Uterus (tissue), 4 donors: Measurements from ENCODE around the gene TMEM59L. TPM values are rescaled to one million over a fixed set of nuclear protein-coding genes. Genes with fewer than 3 reads are reported as not detected.
"Not testable (repeated sequence)": the region's sequence is repeated elsewhere in the genome, so short reads cannot be mapped to it uniquely, and the experiment has no call there.

Experiments used
- DNase-seq, 2 donors: peaks; one replicate each; pipeline ENCODE4 v3.0.0-alpha.2; 2019 to 2020
- H3K27ac ChIP-seq, 2 donors: fragments of 200-600 bp; sonication (generic); 1 replicate in 1 of 2; 2 replicates in 1 of 2; pipeline ENCODE4 v1.5.1; 2016 to 2018
- H3K27me3 ChIP-seq, 2 donors: fragments of 200-600 bp; sonication (generic); one replicate each; pipeline ENCODE4 v1.5.1; 2018 to 2019; ENCODE audit warnings: control low read depth in 1 of 2
- H3K36me3 ChIP-seq, 2 donors: fragments of 200-600 bp; sonication (generic); one replicate each; pipeline ENCODE4 v1.5.1; 2019; ENCODE audit warnings: control low read depth in 1 of 2
- H3K4me1 ChIP-seq, 2 donors: fragments of 200-600 bp; sonication (generic); one replicate each; pipeline ENCODE4 v1.5.1; 2018 to 2019; ENCODE audit warnings: control low read depth in 1 of 2
- H3K4me3 ChIP-seq, 2 donors: fragments of 200-600 bp; sonication (generic); 1 replicate in 1 of 2; 2 replicates in 1 of 2; pipeline ENCODE4 v1.5.1; 2018 to 2019; ENCODE audit warnings: mild to moderate bottlenecking in 1 of 2
- H3K9me3 ChIP-seq, 2 donors: fragments of 200-600 bp; sonication (generic); one replicate each; pipeline ENCODE4 v1.5.1; 2019; ENCODE audit warnings: control low read depth in 1 of 2
- POLR2A ChIP-seq, 2 donors: fragments of 450-650 bp; IDR thresholded peaks; one replicate each; pipeline ENCODE4 v1.6.1; 2016; ENCODE audit warnings: antibody characterized with exemption in 2 of 2, mild to moderate bottlenecking in 1 of 2, moderate library complexity in 1 of 2
- intact Hi-C: fragments of 100-400 bp; cut with DNase I; formaldehyde crosslinking; loops from one replicate; pipeline ENCODE4 v1.15.1; 2023; ENCODE audit warnings: low total_unique reads
- total RNA-seq, 4 donors: library from RNA; depleted of rRNA in 3 of 4; stranded (reverse); fragments of >200 nt in 3 of 4; gene quantifications; one replicate each; pipeline versions ENCODE4 v1.1.0 to v1.2.4, GENCODE V29; 2014 to 2023
- TF ChIP-seq, protein P1 (sequence below), 4 experiments: fragments of 200-600 bp in 2 of 4; fragments of 450-650 bp in 2 of 4; sonication (generic) in 2 of 4; IDR thresholded peaks; one replicate each; pipeline ENCODE4 v1.5.1; 2016 to 2019; ENCODE audit warnings: antibody characterized with exemption in 4 of 4, mild to moderate bottlenecking in 2 of 4, moderate library complexity in 1 of 4
- donor health status: DM: yes; HTN: yes; CAD: no.

Gene TMEM59L
- total RNA-seq, 4 donors from 2014 or later, result 0.26 to 7.5 TPM; not detected in 2

DNA sequence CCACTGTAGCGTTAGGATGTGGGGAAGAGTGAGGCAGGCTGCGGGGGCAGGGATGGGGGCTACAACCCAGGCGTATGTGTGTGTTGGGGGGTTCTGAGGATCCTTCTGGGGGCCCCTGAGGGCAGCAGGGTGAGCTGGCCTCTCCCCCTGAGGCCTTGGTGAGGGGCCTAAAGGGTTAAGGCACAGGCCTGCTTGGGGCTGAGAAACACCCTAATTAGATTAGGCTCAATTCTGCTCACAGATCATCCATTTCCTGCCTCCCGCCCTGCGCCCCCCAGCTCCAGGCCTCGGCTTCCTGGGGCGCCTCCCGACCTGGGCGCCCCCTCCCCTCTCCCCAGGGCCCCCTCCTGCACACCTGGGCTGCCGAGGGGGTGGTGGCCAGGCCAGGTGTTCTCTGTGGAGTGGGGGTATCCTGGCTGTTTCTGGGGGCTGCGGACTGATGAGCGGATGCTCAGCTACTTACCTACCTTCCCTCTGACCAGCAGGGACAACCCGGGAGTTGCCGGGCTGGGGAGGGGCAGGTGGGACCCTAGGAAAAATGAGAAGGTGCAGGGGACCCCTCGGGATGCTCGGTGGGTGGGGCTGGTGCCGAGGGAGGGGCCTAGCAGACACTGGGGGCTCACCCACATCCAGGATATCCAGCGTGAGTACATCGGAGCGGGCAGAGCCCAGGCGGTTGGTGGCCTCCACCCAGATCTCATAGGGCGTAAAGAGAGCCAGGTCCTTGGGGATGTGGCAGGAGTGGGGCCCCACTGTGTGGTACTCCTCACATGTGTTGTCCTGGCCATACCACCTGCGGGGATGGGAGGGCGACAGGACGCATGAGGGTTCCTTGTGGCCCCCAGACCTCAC is 14.6 kb upstream of the TMEM59L start:
- DNase-seq, result no peak
- H3K4me1 ChIP-seq, result peaks cover 4 to 12% of the 10 kb centered on the region in 2 donors
- TF ChIP-seq POLR2A (IDR thresholded peaks at IDR 0.05), result no peak
- TF ChIP-seq, protein P1, sequence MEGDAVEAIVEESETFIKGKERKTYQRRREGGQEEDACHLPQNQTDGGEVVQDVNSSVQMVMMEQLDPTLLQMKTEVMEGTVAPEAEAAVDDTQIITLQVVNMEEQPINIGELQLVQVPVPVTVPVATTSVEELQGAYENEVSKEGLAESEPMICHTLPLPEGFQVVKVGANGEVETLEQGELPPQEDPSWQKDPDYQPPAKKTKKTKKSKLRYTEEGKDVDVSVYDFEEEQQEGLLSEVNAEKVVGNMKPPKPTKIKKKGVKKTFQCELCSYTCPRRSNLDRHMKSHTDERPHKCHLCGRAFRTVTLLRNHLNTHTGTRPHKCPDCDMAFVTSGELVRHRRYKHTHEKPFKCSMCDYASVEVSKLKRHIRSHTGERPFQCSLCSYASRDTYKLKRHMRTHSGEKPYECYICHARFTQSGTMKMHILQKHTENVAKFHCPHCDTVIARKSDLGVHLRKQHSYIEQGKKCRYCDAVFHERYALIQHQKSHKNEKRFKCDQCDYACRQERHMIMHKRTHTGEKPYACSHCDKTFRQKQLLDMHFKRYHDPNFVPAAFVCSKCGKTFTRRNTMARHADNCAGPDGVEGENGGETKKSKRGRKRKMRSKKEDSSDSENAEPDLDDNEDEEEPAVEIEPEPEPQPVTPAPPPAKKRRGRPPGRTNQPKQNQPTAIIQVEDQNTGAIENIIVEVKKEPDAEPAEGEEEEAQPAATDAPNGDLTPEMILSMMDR (IDR thresholded peaks at IDR 0.05), result no peak
- no peak overlapping the region for H3K27ac ChIP-seq
- peaks cover 2 to 9% of the 10 kb centered on the region in 2 donors for H3K27me3 ChIP-seq
- no peak overlapping the region for H3K4me3 ChIP-seq
- no peaks in the 10 kb centered on the region for H3K36me3 ChIP-seq
- intact Hi-C loops, result no loop called here
- H3K9me3 ChIP-seq, result no peaks in the 10 kb centered on the region

DNA sequence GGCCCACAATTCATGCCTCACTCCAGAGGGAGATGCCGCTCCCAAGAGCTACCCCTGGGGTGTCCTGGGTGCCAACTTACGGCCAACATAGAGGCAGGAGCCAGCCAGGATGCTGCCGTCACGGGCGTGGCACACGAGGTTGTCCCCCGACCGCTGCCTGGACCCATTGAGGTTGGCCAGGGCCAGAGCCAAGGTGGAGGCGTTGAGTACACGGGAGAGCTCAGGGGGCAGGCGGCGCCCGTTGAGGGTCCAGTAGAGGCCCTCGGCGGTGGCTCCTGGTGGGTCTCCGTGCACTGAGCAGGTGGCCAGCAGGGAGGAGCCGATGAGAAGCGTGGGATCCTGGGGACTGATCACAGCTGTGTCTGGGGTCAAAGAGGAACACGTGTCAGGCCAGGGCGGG is 13.2 kb upstream of the TMEM59L start:
- Histone ChIP-seq H3K4me1 (peaks cover 4 to 17% of the 10 kb centered on the region in 2 donors), H3K36me3 (no peaks in the 10 kb centered on the region), H3K9me3 (no peaks in the 10 kb centered on the region), H3K27me3 (peaks cover 9% of the 10 kb centered on the region in 2 donors), H3K4me3 (no peak overlapping the region), H3K27ac (no peak overlapping the region)
- intact Hi-C loops, result no loop called here
- TF ChIP-seq, protein P1 (IDR thresholded peaks at IDR 0.05), result no peak
- TF ChIP-seq POLR2A (IDR thresholded peaks at IDR 0.05), result no peak
- no peak for DNase-seq

DNA sequence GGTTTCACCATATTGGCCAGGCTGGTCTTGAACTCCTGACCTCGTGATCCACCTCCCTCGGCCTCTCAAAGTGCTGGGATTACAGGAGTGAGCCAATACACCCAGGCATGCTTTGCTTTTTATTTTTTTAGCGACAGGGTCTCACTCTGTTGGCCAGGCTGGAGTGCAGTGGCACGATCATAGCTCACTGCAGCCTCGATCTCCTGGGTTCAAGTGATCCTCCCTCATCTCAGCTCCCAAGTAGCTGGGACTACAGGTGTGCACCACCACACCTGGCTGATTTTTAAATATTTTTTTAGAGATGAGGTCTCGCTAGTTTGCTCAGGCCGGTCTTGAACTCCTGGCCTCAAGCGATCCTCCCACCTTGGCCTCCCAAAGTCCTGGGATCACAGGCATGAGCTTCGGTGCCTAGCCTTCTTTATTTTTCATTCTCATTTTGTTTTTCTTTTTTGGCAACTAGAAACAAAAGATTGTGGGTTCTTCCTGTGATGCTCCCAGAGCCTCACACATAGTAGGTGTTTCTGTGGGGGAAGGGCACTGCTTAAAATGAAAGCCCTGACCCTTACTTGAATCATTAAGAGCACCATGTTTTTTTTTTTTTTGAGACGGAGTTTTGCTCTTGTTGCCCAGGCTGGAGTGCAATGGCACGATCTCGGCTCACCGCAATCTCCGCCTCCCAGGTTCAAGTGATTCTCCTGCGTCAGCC is 11.8 kb upstream of the TMEM59L start:
- H3K36me3 ChIP-seq, H3K9me3 ChIP-seq, DNase-seq, H3K4me1 ChIP-seq, H3K27ac ChIP-seq, H3K4me3 ChIP-seq, intact Hi-C loops: not testable (repeated sequence)
- peaks cover 9 to 21% of the 10 kb centered on the region in 2 donors for H3K27me3 ChIP-seq

DNA sequence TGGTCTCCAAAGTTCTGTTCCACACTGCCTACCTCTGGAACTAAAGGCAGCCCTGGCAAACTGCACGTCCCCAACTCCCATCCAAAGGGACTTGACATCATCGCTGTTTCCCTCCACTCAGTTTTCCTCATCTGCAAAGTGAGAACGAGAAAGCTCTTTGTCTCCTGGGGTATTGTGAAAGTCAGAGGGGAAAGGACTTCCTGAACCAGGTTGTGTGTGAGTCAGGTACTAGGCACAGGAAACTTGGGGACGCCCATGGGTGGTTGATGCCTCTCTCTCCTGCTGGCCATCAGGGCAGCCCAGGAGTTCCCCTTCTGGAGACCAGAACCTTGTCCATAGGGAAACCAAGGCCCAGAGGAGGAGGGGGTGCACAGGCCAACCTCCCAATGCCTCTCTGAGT is 10.8 kb upstream of the TMEM59L start:
- Histone ChIP-seq H3K27ac (no peak overlapping the region), H3K36me3 (no peaks in the 10 kb centered on the region), H3K9me3 (no peaks in the 10 kb centered on the region), H3K27me3 (peaks cover 9 to 26% of the 10 kb centered on the region in 2 donors), H3K4me3 (no peak overlapping the region), H3K4me1 (peaks cover 0 to 8% of the 10 kb centered on the region in 2 donors)
- intact Hi-C loops, result no loop called here
- no peak for DNase-seq
- no peak for TF ChIP-seq POLR2A (IDR thresholded peaks at IDR 0.05)
- TF ChIP-seq, protein P1 (IDR thresholded peaks at IDR 0.05), result no peak

DNA sequence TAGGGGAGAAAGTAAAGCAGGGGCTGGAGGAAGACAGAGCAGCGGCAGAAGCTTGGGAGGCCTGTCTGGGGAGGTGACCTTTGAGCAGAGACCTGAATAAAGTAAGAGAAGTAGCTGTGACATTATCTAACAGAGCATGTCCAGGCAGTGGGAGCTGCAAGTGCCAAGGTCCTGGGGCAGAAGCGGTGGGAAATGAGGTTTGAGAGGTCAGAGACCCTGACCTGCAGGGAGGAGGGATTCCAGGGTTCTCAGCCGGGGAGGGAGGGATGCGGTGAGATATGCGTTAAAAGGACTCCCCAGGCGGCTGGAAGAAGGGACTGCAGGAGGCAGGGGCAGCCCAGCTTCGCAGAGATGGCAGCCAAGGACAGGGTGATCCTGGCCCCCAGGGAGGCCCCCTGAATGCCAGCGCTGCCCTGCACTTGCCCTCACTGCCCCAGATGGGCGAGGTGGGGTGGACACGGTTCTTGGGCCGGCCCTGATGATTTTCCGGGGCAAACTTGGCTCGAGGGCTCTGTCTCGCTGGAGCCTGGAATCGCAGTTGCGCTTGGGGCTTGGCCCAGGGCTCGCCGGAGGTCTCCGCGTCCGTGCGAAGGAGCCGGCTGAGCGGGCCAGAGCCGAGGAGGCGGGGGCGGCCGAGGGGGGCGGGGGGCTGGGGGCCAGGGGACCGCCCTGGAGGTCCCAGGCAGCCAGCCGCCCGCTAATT is 9.3 kb upstream of the TMEM59L start:
- H3K9me3 ChIP-seq, result no peaks in the 10 kb centered on the region
- peaks cover 17 to 31% of the 10 kb centered on the region in 2 donors for H3K27me3 ChIP-seq
- TF ChIP-seq, protein P1 (IDR thresholded peaks at IDR 0.05), result no peak
- TF ChIP-seq POLR2A (IDR thresholded peaks at IDR 0.05), result no peak
- no peaks in the 10 kb centered on the region for H3K36me3 ChIP-seq
- intact Hi-C loops, result no loop called here
- H3K4me3 ChIP-seq, result no peak overlapping the region
- H3K27ac ChIP-seq, result no peak overlapping the region
- DNase-seq, result no peak
- peaks cover 0 to 19% of the 10 kb centered on the region in 2 donors for H3K4me1 ChIP-seq
